Measurements from ENCODE around the gene VTCN1. TPM values are rescaled to one million over a fixed set of nuclear protein-coding genes. Genes with fewer than 3 reads are reported as not detected.
A peak's percentile ranks its signal among the peaks of the same experiment; 100 is the strongest.

Gene VTCN1
- total RNA-seq, 1 donor: not detected

GRCh38 chr1:117101334-117101733, 109.4 kb downstream of the VTCN1 start:
- no peak overlapping the region for H3K4me3 ChIP-seq (ENCODE audit: low read depth, low read length)
- no peak for DNase-seq (ENCODE audit: low read depth)
- TF ChIP-seq, protein P1, sequence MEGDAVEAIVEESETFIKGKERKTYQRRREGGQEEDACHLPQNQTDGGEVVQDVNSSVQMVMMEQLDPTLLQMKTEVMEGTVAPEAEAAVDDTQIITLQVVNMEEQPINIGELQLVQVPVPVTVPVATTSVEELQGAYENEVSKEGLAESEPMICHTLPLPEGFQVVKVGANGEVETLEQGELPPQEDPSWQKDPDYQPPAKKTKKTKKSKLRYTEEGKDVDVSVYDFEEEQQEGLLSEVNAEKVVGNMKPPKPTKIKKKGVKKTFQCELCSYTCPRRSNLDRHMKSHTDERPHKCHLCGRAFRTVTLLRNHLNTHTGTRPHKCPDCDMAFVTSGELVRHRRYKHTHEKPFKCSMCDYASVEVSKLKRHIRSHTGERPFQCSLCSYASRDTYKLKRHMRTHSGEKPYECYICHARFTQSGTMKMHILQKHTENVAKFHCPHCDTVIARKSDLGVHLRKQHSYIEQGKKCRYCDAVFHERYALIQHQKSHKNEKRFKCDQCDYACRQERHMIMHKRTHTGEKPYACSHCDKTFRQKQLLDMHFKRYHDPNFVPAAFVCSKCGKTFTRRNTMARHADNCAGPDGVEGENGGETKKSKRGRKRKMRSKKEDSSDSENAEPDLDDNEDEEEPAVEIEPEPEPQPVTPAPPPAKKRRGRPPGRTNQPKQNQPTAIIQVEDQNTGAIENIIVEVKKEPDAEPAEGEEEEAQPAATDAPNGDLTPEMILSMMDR (IDR thresholded peaks at IDR 0.05; ENCODE audit: insufficient read depth, low read depth, low read length): no peak

DNA sequence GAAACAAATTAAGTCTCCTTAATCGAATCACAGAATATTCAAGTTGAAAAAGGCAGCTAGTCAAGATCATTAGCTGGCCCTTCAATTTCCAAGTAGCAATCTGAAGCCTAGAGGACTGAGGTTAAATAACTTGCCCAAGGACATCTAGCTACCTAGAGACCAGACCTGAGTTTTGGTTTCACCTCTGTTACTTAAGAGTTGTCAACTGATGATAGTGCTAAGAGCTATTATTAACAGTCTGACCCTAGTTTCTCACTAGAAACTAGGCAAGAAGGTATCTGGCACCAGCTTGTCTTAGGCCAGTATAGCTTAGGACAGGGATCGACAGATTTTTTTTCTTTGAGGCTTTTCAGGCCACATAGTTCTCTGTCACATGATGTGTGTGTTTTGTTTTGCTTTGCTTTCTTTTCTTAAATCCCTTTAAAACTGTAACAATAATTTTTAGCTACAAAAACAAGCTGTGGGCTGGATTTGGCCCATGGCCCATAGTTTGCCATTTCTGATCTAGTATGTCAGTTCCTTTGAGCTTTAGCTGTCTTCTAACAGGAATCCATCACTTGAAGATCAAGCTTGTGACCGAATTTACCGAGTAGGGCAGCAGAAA, 112.3 kb downstream of the VTCN1 start:
- peak; percentile 64 for DNase-seq (ENCODE audit: low read depth)
- no peak overlapping the region for H3K4me3 ChIP-seq (ENCODE audit: low read depth, low read length)
- TF ChIP-seq, protein P1 (IDR thresholded peaks at IDR 0.05; ENCODE audit: insufficient read depth, low read depth, low read length): no peak

- peak; percentile 25 for DNase-seq (ENCODE audit: low read depth)
- H3K4me3 ChIP-seq (ENCODE audit: low read depth, low read length): no peak overlapping the region
- TF ChIP-seq, protein P1 (IDR thresholded peaks at IDR 0.05; ENCODE audit: insufficient read depth, low read depth, low read length): no peak
Observed at GRCh38 chr1:117097443-117097842, 113.3 kb downstream of the VTCN1 start.

GRCh38 chr1:117096951-117097408, 113.7 kb downstream of the VTCN1 start:
- TF ChIP-seq, protein P1 (IDR thresholded peaks at IDR 0.05; ENCODE audit: insufficient read depth, low read depth, low read length): no peak
- peak; percentile 47 for DNase-seq (ENCODE audit: low read depth)
- H3K4me3 ChIP-seq (ENCODE audit: low read depth, low read length): no peak overlapping the region

DNA sequence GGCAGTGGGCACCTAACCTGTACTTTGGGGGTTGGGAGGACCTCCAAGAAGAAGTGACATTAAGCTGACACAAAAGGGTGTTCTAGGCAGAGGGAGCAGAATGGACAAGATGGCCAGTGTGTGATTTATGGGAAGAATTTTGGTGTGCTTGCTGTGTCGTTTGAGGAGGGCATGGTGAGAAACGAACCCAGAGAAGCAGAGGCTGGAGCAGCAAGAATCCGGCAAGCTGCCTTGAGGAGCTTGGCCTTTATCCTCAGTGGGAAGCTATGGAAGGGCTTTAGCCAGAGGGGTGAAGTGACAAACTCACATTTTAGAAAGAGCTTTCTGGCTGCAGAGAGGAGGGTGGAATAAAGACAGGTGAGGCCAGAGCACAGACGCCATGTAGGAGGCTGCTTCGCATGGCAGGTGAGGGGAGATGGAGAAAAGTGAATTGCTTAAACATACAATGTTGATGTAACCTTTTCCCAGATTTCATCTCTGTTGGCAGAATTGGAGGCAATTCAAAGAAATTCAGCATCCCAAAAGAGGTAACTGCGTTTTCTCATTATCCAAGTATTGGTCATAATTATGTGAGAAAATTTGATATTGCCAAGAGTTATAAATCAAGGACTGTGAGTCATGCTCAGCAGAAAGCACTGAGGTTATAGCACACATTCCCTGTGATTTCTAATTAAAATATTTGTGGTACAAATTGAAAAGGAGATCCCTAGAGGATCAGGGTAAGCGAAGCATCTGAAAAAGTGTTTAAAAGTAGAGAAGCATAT, 115.7 kb downstream of the VTCN1 start:
- TF ChIP-seq, protein P1 (IDR thresholded peaks at IDR 0.05; ENCODE audit: insufficient read depth, low read depth, low read length): no peak
- peak; percentile 78 for DNase-seq (ENCODE audit: low read depth)
- H3K4me3 ChIP-seq (ENCODE audit: low read depth, low read length): no peak overlapping the region

- H3K4me3 ChIP-seq (ENCODE audit: low read depth, low read length): no peak overlapping the region
- peak; percentile 92 for DNase-seq (ENCODE audit: low read depth)
- TF ChIP-seq, protein P1 (IDR thresholded peaks at IDR 0.05; ENCODE audit: insufficient read depth, low read depth, low read length): peak; percentile 61
Observed at GRCh38 chr1:117093870-117094621, 116.7 kb downstream of the VTCN1 start.

Small RNAs within 50 kb of the gene (small RNA-seq; reads per million reads assigned to genes)
- gene MIR942 (20.0 reads per million, percentile 93 among the genes with 10 or more reads in this experiment), gene RF00017 (not detected)

Other genes with a start within 250 kb of the VTCN1 start
- gene CD101, start 209.2 kb downstream of the VTCN1 start, total RNA-seq: under 0.01 TPM in 2 replicates
- 15.1 and 21.2 TPM in 2 replicates for gene TTF2, start 150.6 kb downstream of the VTCN1 start, total RNA-seq
- gene TRIM45, start 89.2 kb downstream of the VTCN1 start, total RNA-seq: 1.7 and 2.6 TPM in 2 replicates
- 63.5 and 78.2 TPM in 2 replicates for gene MAN1A2, start 156.5 kb upstream of the VTCN1 start, total RNA-seq

Measured in fibroblast of villous mesenchyme (primary cell).